Measurements from ENCODE around the gene PIM2. TPM values are rescaled to one million over a fixed set of nuclear protein-coding genes. Genes with fewer than 3 reads are reported as not detected.
A peak's percentile ranks its signal among the peaks of the same experiment; 100 is the strongest.
"Not testable (repeated sequence)": the region's sequence is repeated elsewhere in the genome, so short reads cannot be mapped to it uniquely, and the experiment has no call there.

PIM2 gene
- total RNA-seq, 1 donor from 2014 or later = 17.2 TPM

DNA sequence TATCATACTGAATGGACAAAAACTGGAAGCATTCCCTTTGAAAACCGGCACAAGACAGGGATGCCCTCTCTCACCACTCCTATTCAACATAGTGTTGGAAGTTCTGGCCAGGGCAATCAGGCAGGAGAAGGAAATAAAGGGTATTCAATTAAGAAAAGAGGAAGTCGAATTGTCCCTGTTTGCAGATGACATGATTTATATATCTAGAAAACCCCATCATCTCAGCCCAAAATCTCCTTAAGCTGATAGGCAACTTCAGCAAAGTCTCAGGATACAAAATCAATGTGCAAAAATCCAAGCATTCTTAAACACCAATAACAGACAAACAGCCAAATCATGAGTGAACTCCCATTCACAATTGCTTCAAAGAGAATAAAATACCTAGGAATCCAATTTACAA lies 46.8 kb downstream of the PIM2 start:
- not testable (repeated sequence) for DNase-seq (ENCODE audit: low read depth)

- peak; percentile 58 for DNase-seq (ENCODE audit: low read depth)
These were observed 54.6 kb downstream of the PIM2 start for GRCh38 chrX:48864210-48864609.

Other genes with a start within 250 kb of the PIM2 start
- gene WAS, start 235.2 kb downstream of the PIM2 start, total RNA-seq = 0.30 TPM in 1 of 2 replicates, not detected in the other
- 1.9 and 4.3 TPM in 2 replicates for gene SUV39H1, start 222.3 kb downstream of the PIM2 start, total RNA-seq
- gene GLOD5, start 157.3 kb downstream of the PIM2 start, total RNA-seq = not detected in 2 replicates
- not detected in 2 replicates for gene GATA1, start 132.4 kb downstream of the PIM2 start, total RNA-seq
- 36.3 and 54.4 TPM in 2 replicates for gene HDAC6, start 117.0 kb downstream of the PIM2 start, total RNA-seq
- 0.20 TPM in 1 of 2 replicates, not detected in the other for gene ERAS, start 92.5 kb downstream of the PIM2 start, total RNA-seq
- gene PCSK1N, start 83.4 kb downstream of the PIM2 start, total RNA-seq = 2.6 and 3.6 TPM in 2 replicates
- gene TIMM17B, start 21.3 kb downstream of the PIM2 start, total RNA-seq = 23.7 and 63.7 TPM in 2 replicates
- 46.8 and 60.3 TPM in 2 replicates for gene PQBP1, start 21.1 kb downstream of the PIM2 start, total RNA-seq
- gene SLC35A2, start 7.4 kb downstream of the PIM2 start, total RNA-seq = 24.8 and 34.1 TPM in 2 replicates
- 37.2 and 61.6 TPM in 2 replicates for gene OTUD5, start 38.6 kb upstream of the PIM2 start, total RNA-seq
- 7.1 and 14.0 TPM in 2 replicates for gene KCND1, start 52.8 kb upstream of the PIM2 start, total RNA-seq
- gene GRIPAP1, start 83.2 kb upstream of the PIM2 start, total RNA-seq = 29.0 and 40.7 TPM in 2 replicates
- gene TFE3, start 124.3 kb upstream of the PIM2 start, total RNA-seq = 30.6 and 72.0 TPM in 2 replicates
- 1.9 and 5.5 TPM in 2 replicates for gene CCDC120, start 140.0 kb upstream of the PIM2 start, total RNA-seq
- 4.3 and 9.4 TPM in 2 replicates for gene PRAF2, start 155.0 kb upstream of the PIM2 start, total RNA-seq
- gene WDR45, start 160.9 kb upstream of the PIM2 start, total RNA-seq = 39.8 and 62.7 TPM in 2 replicates
- 21.5 and 26.2 TPM in 2 replicates for gene GPKOW, start 204.7 kb upstream of the PIM2 start, total RNA-seq
- 5.3 and 8.5 TPM in 2 replicates for gene MAGIX, start 243.7 kb upstream of the PIM2 start, total RNA-seq